SK-N-SH treated with all-trans-retinoic acid at 6 μM for 48 hours (cell line): ENCODE results near the gene TIMMDC1.

Experiments used
- ARNTL ChIP-seq: fragments of 450-650 bp; formaldehyde crosslinking; IDR thresholded peaks from 2 replicates; pipeline ENCODE4 v1.5.0; 2020; ENCODE audit warnings: low read depth, mild to moderate bottlenecking, moderate library complexity, borderline replicate concordance
- CREB5 ChIP-seq: fragments of 250-450 bp; sonication (Bioruptor Pico); IDR thresholded peaks from 2 replicates; pipeline ENCODE4 v1.5.1; 2020; ENCODE audit warnings: low read depth, mild to moderate bottlenecking, moderate library complexity
- CSDC2 ChIP-seq: fragments of 250-450 bp; sonication (Bioruptor Pico); IDR thresholded peaks from 2 replicates; pipeline ENCODE4 v1.5.0; 2020; ENCODE audit warnings: mild to moderate bottlenecking, moderate library complexity
- GLIS3 ChIP-seq: fragments of 250-450 bp; sonication (Bioruptor Pico); IDR thresholded peaks from 2 replicates; pipeline ENCODE4 v1.5.0; 2020; ENCODE audit warnings: mild to moderate bottlenecking, moderate library complexity
- ISL1 ChIP-seq: fragments of 250-450 bp; sonication (Bioruptor Pico); IDR thresholded peaks from 2 replicates; pipeline ENCODE4 v2.1.2; 2022; ENCODE audit warnings: mild to moderate bottlenecking, moderate library complexity
- PPARA ChIP-seq: fragments of 250-450 bp; sonication (Bioruptor Pico); IDR thresholded peaks from 2 replicates; pipeline ENCODE4 v1.5.0; 2020; ENCODE audit warnings: mild to moderate bottlenecking, borderline replicate concordance
- RARB ChIP-seq: fragments of 250-450 bp; sonication (Bioruptor Pico); IDR thresholded peaks from 2 replicates; pipeline ENCODE4 v1.8.0; 2021; ENCODE audit warnings: mild to moderate bottlenecking, moderate library complexity
- SNAI2 ChIP-seq: fragments of 250-450 bp; sonication (Bioruptor Pico); IDR thresholded peaks from 2 replicates; pipeline ENCODE4 v1.5.0; 2020; ENCODE audit warnings: mild to moderate bottlenecking, moderate library complexity
- TCF4 ChIP-seq: fragments of 250-450 bp; sonication (Bioruptor Pico); IDR thresholded peaks from 2 replicates; pipeline ENCODE4 v1.8.0; 2021; ENCODE audit warnings: mild to moderate bottlenecking, moderate library complexity, borderline replicate concordance
- ZFP3 ChIP-seq: fragments of 250-450 bp; sonication (Bioruptor Pico); IDR thresholded peaks from 2 replicates; pipeline ENCODE4 v1.5.0; 2020; ENCODE audit warnings: mild to moderate bottlenecking, moderate library complexity
- ZFP30 ChIP-seq: fragments of 450-650 bp; formaldehyde crosslinking; IDR thresholded peaks from 2 replicates; pipeline ENCODE4 v1.5.0; 2022; ENCODE audit warnings: mild to moderate bottlenecking, moderate library complexity
- ZNF565 ChIP-seq: fragments of 450-650 bp; formaldehyde crosslinking; conservative IDR thresholded peaks from 2 replicates; pipeline ENCODE4 v1.5.0; 2020; ENCODE audit warnings: low read depth, mild to moderate bottlenecking, moderate library complexity

DNA sequence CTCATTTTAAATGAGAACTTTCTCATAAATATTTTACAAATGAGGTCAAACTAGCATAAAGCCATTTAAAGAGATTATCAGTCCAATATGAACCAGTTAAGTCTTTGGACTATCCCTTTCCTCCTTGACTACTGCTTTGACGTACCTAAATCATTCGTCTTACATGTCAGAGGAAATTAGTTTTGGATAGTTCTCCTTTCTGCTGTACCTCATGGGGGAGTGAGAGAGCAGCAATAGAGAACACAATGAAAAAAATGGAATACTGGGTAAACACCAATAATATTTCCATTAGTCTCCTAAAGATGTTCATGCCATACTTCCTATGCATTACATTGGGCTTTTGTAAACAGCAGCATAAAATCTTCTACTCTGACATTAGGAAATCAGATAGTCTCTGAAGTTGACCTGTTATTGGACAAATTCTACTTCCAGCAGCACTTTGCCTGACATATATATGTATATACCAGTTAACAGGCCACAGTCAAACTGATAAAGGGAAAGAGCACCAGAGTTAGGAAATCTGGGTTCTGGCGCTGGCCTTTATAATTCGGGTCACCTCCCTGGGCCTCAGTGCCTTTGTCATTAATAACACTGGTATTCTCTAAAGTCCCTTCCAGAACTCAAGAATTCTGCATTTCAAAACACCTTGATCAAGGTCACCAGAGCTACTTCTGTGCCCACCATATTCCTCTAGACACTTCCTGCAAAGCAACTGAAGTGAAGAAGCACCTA, 26.8 kb downstream of the TIMMDC1 start:
- no peak for TF ChIP-seq ZFP3 (CRISPR knock-in tag)
- no peak for TF ChIP-seq ISL1 (CRISPR knock-in tag)
- TF ChIP-seq PPARA (CRISPR knock-in tag), result no peak
- no peak for TF ChIP-seq CSDC2
- TF ChIP-seq ARNTL (CRISPR knock-in tag), result no peak
- TF ChIP-seq ZFP30 (CRISPR knock-in tag), result no peak
- TF ChIP-seq SNAI2 (CRISPR knock-in tag), result no peak
- no peak for TF ChIP-seq ZNF565 (CRISPR knock-in tag)
- TF ChIP-seq CREB5 (CRISPR knock-in tag), result no peak
- no peak for TF ChIP-seq TCF4
- TF ChIP-seq GLIS3 (CRISPR knock-in tag), result no peak
- TF ChIP-seq RARB (CRISPR knock-in tag), result no peak
